Measurements from ENCODE around the gene CAMKMT.

DNA sequence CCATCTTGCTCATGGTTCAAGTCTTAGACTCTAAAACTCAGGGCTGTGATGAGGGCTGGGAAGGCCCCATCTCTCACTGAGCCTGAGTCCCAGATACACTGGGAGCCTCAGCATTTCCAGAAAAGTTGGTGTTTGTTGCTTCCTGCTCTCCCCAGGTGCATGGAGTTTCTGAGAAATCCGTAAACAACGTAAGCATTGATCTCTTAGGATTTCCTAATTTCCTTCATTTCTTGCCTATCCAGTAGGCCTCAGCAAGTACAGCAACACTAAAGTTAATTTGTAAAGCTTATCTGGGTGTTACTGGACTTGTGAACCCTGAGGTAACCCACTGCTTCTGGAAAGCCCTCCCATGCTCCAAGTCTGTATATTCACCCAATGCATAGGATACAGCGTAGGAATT, 380.3 kb downstream of the CAMKMT start:
- no peak for TF ChIP-seq CTCF (conservative IDR thresholded peaks at IDR 0.05 in 1 of 2, IDR thresholded peaks at IDR 0.05 in 1 of 2; ENCODE audit: extremely low read depth in 1 of 2, insufficient read depth in 1 of 2, low read depth in 1 of 2, low read length in 2 of 2)
- no peak for TF ChIP-seq EZH2 (IDR thresholded peaks at IDR 0.05; ENCODE audit: borderline replicate concordance, low read length)

Data from mammary epithelial cell (primary cell).